Loucy (cell line): ENCODE measurements around the gene COP1.

ENCODE experiments used
- CTCF ChIP-seq: fragments of 200-600 bp; sonication (generic); conservative IDR thresholded peaks from 2 replicates; pipeline ENCODE4 v1.5.1; 2014; ENCODE audit warnings: mild to moderate bottlenecking, antibody characterized with exemption, low read length
- EZH2phosphoT487 ChIP-seq: fragments of 200-600 bp; IDR thresholded peaks from 2 replicates; pipeline ENCODE4 v1.6.1; 2018; ENCODE audit warnings: antibody characterized with exemption, mild to moderate bottlenecking, moderate library complexity, borderline replicate concordance

- TF ChIP-seq CTCF (no peak), EZH2phosphoT487 (no peak)
These were observed 41.5 kb downstream of the COP1 start for GRCh38 chr1:176165573-176165972.
